PFSK-1 (cell line): ENCODE data around the gene TTLL5.

ENCODE experiments used
- POLR2AphosphoS5 ChIP-seq: IDR thresholded peaks from 2 replicates; pipeline ENCODE4 v1.6.1; 2012; ENCODE audit warnings: low read depth, mild to moderate bottlenecking, control low read depth, low read length, moderate library complexity
- REST ChIP-seq, 2 experiments: IDR thresholded peaks; 2 replicates each; pipeline versions ENCODE4 v1.6.1 to v1.8.0; 2011 to 2012; ENCODE audit warnings: low read depth in 2 of 2, low read length in 2 of 2, control low read depth in 1 of 2, inconsistent platforms in 1 of 2, mild to moderate bottlenecking in 1 of 2, moderate library complexity in 1 of 2; ENCODE audit not compliant: insufficient read depth in 1 of 2
- TAF1 ChIP-seq: IDR thresholded peaks from 2 replicates; pipeline ENCODE4 v1.6.1; 2012; ENCODE audit warnings: low read length, control low read depth, borderline replicate concordance; ENCODE audit not compliant: insufficient read depth

- TF ChIP-seq POLR2AphosphoS5 (no peak), TAF1 (no peak), REST (IDR thresholded peaks at IDR 0.05; ENCODE audit: insufficient read depth in 1 of 2, low read depth in 2 of 2, low read length in 2 of 2) (no peak)
Observed at GRCh38 chr14:75946785-75947184, 285.7 kb downstream of the TTLL5 start.
